ENCODE results near the gene CYFIP1.

Gene CYFIP1

GRCh38 chr15:22887157-22887951 lies 92.8 kb downstream of the CYFIP1 start:
- no peak for DNase-seq

- DNase-seq = no peak
Measured at GRCh38 chr15:22885120-22885519, 95.0 kb downstream of the CYFIP1 start.

GRCh38 chr15:22884344-22884743 lies 95.8 kb downstream of the CYFIP1 start:
- no peak for DNase-seq

- no peak for DNase-seq
Measured at GRCh38 chr15:22883196-22883595, 97.0 kb downstream of the CYFIP1 start.

- no peak for DNase-seq
Measured at GRCh38 chr15:22881739-22882440, 98.3 kb downstream of the CYFIP1 start.

- DNase-seq = no peak
Measured at GRCh38 chr15:22880981-22881738, 99.0 kb downstream of the CYFIP1 start.

DNA sequence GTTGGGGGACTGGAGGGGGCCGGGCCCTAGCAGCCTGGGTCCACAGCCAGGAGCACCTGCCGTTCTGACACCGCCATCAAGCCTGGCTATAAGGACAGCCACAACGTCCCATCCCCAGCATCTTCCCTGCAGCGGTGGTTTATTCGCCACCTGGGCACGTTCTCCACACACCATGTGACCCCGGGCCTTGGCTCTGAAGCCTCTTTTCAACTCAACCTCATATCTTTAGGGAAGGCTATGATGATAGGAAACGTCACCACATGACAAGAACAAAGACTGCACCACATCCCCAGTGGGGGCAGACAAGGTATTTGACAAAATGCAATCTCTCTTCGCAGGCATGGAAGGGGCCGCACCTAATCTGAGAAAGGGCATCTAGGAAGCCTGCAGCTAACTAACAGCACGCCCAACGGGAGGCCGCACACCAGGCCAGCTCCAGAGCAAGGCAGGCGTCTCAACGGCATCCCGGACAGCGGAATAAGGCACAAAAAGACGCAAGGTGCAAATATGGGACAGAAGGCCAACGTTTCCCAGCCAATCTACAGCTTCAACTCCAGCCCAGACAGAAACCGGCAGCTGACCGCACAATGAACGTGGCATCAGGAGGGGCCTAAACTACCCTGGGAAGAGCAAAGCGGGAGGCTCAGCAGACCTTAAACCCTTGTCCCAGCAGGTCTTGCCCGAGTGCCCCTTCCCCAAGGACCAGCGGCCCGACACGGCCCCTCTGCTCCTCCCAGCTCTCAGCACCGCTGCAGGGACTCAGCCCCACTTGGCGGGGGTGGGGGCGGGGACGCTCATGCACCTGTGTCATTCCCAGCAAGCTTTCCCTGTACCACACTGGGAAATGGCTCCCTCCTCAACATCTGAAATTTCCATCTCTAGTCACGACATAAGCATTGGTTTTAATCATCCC lies 99.8 kb downstream of the CYFIP1 start:
- no peak for DNase-seq

DNA sequence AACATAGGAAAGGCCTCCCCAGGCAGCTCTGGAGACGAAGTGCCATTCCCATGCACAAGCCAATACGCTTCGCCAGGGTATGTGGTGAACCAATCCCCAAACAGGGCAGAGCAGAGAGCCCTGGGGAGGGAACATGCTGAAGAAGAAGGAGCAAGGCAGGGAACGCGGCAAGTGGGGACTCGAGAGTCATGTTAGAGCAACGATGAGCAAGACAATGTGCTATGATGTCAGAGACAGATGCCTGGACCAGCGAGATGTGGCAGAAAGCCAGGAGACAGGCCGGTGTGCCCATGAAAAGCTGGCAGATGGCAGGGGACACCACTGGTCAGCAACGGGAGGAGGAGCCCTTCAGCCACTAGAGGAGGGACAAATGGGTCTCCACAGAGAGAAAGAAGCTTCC lies 102.1 kb downstream of the CYFIP1 start:
- DNase-seq = no peak

GRCh38 chr15:22877607-22878006 lies 102.6 kb downstream of the CYFIP1 start:
- DNase-seq = no peak

DNA sequence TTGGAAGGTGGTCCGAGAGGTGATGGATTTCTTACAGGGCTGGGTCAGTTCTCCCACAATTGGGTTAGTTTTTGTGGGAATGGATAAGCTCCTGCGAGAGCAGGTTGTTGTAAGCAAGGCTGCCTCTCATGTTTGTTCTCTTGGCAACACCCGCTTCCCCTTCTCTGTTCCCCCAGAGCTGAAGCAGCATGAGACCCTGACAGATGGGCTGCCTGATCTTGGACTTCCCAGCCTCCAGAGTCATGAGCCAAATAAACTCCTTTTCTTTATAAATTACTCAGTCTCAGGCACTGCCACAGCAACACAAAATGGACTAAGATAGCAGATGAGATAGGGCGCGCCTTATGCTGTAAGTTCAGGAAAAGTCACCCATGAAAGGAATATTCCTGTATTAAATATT lies 103.1 kb downstream of the CYFIP1 start:
- no peak for DNase-seq

- no peak for DNase-seq
Measured at GRCh38 chr15:22874966-22875365, 105.2 kb downstream of the CYFIP1 start.

DNA sequence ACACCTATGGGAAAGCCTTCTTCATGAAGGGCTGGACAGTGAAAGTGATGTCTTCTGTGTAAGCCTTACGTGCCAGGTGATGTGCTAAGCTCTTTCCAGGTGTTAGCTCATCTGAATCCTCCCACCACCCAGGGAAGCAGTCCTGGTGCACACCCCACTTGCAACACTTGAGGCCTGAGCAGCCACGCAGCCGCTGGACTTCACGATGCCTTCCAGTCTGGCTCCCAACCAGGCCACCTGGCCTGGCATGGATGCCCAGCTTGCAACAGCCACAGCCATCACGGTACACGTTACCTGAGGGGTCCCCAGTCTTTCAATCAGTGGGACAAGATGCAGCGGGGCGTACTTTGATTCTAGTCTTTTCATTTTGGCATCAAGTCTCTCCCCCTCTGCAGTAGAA lies 105.9 kb downstream of the CYFIP1 start:
- no peak for DNase-seq

- no peak for DNase-seq
Measured at GRCh38 chr15:22873841-22874240, 106.3 kb downstream of the CYFIP1 start.

DNA sequence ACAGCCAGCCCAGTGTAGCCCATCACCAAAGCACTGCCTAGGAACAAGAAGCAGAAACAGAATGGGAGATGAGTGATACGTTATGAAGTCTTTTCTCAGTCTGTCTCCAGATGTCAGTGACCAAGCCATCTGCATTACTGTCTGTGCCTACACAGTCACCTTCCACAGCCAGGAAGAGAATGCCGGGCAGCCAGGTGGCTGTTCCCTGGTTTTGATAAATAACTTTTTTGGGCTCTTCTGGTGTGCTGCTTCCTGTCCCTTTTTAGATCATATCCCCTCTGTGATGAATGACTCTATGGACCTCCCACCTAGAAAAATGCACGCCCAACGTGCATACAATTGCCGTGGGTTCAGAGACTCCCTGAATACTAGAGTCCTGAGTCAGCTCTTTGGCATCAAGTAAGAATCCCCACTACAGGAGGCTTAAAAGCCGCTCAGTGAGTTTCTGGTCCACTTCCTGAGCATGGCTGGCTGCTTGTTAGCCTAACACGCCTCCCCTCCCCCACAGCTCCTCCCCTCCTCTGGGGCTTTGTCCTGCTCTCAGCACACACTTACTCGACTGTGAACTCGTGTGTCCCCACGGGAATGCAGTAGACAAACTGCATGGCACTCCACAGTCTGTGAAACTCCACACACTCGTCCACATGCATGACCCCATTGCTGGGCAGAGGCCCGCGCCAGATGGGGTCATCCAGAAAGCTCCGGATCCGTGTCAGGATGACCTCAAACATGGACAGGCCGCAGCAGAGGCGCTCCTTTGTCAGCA lies 107.0 kb downstream of the CYFIP1 start:
- no peak for DNase-seq

DNA sequence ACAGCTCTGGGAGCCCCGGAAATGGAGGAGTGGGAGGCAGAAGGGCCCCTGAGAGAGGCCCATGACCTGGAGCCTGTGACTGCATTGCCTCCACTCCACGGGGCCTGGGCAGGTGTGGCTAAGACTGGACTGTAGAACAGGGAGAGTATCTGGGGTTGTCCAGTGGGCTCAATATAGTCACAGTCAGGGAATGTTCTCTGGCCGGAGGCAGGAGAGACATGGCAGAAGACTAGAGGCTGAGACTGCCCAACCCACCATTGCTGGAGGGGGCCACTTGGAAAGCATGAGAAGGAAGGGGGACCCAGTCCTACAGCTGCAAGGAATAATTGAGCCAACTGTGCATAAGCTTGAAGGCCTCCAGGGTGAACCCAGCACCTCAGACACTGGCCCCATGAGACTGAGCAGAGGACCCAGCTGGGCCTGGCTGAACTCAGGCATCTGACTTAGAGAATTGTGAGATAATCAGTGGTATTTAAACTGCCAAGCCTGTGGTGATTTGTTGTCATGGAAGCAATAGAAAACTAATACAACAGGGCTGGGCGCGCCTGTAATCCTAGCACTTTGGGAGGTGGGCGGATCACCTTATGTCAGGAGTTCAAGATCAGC lies 108.6 kb downstream of the CYFIP1 start:
- DNase-seq = no peak

DNA sequence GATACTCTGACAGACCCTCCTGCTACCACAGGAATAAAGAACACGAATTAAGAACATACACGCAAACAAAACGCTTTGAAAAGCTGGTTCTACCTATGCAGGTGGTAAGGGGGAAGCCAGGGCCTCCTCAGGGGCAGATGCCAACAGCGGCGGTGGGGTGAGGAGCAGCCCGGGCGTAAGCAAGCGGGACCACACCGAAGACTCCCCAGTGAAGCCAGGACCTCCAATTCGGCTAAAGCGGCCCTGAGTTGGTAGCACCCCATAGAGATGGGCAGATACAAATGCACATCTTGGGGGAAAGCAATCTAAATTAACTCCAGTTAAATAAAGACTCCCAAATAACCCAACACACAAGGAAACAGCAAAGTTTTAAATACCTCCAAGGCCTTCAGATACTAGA lies 109.3 kb downstream of the CYFIP1 start:
- no peak for DNase-seq

GRCh38 chr15:22869856-22870255 lies 110.3 kb downstream of the CYFIP1 start:
- no peak for DNase-seq

- DNase-seq = no peak
Measured at GRCh38 chr15:22868928-22869327, 111.2 kb downstream of the CYFIP1 start.

DNA sequence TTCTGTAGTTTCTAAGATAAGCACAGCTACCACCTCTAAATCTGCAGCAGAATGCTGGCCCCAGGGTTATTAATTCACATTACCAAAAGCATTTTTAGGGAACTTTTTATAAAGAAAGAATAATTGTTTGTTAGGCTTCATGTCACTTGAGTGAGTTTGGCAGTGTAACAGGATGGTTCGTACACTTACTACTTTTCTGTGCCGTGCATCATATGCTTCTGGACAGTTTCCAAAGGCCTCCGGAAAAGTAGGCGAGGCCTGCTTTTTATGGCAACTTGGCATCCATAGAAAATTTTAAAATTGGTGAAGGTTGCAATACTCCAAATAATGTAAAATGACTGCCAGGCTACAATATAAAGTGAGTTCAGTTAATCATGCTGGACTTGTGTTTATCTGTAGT lies 111.7 kb downstream of the CYFIP1 start:
- DNase-seq = no peak

DNA sequence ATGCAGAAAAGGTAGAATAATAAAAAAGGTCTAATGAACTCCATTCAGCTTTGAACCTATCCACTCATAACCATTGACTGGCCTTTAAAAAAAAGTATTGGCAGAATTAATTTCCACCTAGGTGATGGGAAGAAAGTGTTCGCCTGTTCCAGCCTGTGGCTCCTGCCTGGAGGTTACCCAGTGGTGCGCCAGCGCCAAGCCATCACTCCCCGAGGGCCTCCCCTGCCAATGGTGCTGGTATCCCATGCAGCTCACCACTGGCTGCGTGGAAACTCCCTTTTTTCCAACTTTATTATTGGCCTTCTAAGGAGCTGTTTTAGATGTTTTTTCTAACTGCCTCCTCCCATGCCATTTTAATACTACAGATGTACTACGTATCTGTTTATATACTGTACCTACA lies 112.3 kb downstream of the CYFIP1 start:
- DNase-seq = no peak

GRCh38 chr15:22866079-22866478 lies 114.1 kb downstream of the CYFIP1 start:
- no peak for DNase-seq
